ENCODE results near the gene DYSF.

DYSF gene

GRCh38 chr2:71610671-71611070 lies 157.3 kb downstream of the DYSF start:
- H3K36me3 ChIP-seq (replicated peaks) = no peaks in the 10 kb centered on the region
- peaks cover 2% of the 10 kb centered on the region; the same call in 1 of the 2 replicates for H3K27me3 ChIP-seq (ENCODE audit: low read depth)
- in situ Hi-C loops (cut with MboI; ENCODE audit: low sequenced_read_pairs) = no loop called here
- H3K4me3 ChIP-seq = no peak overlapping the region
- DNase-seq (ENCODE audit: low spot score in 2 of 2) = peak in 1 of 2 experiments; percentile 1
- no peaks in the 10 kb centered on the region for H3K9me3 ChIP-seq
- no peaks in the 10 kb centered on the region for H3K4me1 ChIP-seq

DNA sequence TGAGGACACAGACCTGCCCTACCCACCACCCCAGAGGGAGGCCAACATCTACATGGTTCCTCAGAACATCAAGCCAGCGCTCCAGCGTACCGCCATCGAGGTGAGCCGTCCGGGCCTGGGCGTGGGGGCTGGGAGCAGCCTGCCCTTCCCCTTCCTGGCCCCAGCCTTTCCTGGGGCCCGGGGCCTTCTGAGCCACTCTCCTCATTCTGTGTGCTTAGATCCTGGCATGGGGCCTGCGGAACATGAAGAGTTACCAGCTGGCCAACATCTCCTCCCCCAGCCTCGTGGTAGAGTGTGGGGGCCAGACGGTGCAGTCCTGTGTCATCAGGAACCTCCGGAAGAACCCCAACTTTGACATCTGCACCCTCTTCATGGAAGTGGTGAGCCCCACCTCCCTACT lies 157.9 kb downstream of the DYSF start:
- Histone ChIP-seq H3K36me3 (replicated peaks) (no peaks in the 10 kb centered on the region), H3K4me1 (no peaks in the 10 kb centered on the region), H3K9me3 (no peaks in the 10 kb centered on the region), H3K27me3 (ENCODE audit: low read depth) (peaks cover 2% of the 10 kb centered on the region; the same call in 1 of the 2 replicates), H3K4me3 (no peak overlapping the region)
- peak in 1 of 2 experiments; percentile 5 for DNase-seq (ENCODE audit: low spot score in 2 of 2)
- in situ Hi-C loops (cut with MboI; ENCODE audit: low sequenced_read_pairs) = no loop called here

DNA sequence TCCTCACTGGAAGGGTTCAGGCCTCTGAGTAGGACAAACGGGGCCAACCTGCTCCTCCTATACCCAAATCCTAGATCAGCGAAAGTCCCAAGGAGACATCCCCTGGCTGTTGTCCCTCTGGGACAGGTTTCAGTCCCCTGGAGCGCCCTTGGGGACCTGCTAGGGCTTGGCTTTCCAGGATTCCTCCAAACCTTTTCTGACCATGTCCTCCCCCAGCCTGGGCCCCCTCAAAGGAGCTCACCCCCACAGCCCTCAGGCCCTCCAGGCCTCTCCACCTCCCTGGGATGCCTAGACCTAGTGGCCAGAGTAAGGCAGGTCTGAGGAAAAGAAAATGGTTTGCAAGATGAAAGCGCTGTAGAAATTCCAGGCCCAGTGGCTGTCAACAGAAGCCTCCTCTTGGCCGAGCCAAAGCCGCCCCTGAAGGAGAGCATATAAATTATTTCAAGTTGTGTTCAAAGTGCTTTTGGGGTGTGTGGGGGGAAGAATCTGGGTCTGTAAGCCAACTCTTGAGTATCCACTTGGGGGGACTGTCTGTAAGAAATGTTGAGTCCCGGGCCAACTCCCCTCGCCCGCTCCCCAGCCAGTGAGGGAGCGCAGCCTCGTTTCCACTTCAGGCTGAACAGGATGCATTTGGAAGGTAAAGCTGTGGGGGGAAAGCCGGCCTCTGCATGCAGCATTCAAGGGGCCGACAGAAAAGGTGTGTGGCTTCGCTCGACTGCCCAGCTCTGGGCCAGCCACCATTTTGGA lies 158.6 kb downstream of the DYSF start:
- no peaks in the 10 kb centered on the region for H3K9me3 ChIP-seq
- peak in 1 of 2 experiments; percentile 4 for DNase-seq (ENCODE audit: low spot score in 2 of 2)
- in situ Hi-C loops (cut with MboI; ENCODE audit: low sequenced_read_pairs) = no loop called here
- H3K4me1 ChIP-seq = no peaks in the 10 kb centered on the region
- no peak overlapping the region for H3K4me3 ChIP-seq
- H3K36me3 ChIP-seq (replicated peaks) = no peaks in the 10 kb centered on the region
- peaks cover 2% of the 10 kb centered on the region; the same call in 1 of the 2 replicates for H3K27me3 ChIP-seq (ENCODE audit: low read depth)

DNA sequence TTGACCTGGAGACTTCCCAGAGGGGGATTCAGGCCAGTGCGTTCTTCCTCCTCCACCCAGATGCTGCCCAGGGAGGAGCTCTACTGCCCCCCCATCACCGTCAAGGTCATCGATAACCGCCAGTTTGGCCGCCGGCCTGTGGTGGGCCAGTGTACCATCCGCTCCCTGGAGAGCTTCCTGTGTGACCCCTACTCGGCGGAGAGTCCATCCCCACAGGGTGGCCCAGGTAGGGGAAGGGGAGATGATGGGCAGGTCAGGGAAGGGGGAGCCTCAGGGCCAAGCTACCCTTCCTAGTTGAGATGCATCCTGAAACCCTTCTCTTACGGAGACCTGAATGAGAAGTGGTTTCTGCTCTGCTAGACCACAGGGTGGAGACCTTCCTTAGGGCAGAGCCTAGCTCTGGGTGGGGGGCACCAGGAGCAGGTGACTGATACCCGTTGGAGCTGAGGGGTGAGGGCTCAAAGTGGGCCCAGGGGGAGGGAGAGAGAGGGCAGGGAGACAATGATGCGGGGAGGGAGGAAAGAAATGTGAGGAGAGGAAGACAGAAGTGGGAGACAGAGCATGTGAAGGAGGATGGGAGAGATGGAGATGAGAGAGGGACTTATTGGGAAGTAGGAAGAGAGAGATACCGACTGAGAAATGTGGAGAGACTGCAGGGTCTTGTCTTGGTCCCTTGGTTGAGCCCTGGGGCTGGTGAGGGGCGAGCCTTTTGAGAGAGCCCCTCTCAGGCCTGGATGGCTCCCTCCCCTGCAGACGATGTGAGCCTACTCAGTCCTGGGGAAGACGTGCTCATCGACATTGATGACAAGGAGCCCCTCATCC lies 159.4 kb downstream of the DYSF start:
- Histone ChIP-seq H3K36me3 (replicated peaks) (no peaks in the 10 kb centered on the region), H3K4me3 (no peak overlapping the region), H3K9me3 (no peaks in the 10 kb centered on the region), H3K4me1 (no peaks in the 10 kb centered on the region), H3K27me3 (ENCODE audit: low read depth) (no peaks in the 10 kb centered on the region)
- in situ Hi-C loops (cut with MboI; ENCODE audit: low sequenced_read_pairs) = no loop called here
- peak in 1 of 2 experiments; percentile 3 for DNase-seq (ENCODE audit: low spot score in 2 of 2)

DNA sequence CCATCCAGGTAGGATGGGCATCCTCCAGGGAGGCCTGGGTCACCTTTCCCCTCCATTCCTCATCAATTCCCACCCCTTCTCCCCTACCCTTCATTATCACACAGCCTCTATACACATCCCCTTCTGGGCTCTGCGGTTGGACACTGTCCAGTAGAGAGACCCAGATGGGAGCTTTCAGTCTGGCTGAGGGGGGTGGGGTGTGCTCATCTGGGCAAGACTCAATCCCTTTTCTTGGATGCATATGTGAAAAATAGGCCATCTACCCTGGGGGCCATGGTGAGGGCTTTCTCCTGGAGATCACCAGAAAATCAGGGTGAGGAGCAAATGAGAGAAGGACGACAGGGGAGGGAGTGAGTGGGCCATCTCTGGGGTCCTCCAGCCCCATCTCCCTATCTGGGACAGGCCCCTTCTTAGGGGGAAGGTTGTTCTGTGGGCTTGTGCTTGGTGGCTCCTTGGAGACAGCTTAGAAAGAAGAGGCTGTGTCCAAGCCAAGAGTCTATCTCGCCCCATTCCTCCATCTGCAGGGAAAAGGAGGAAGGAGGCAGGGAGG lies 160.1 kb downstream of the DYSF start:
- Histone ChIP-seq H3K36me3 (replicated peaks) (no peaks in the 10 kb centered on the region), H3K4me3 (no peak overlapping the region), H3K27me3 (ENCODE audit: low read depth) (no peaks in the 10 kb centered on the region), H3K4me1 (no peaks in the 10 kb centered on the region), H3K9me3 (no peaks in the 10 kb centered on the region)
- no peak for DNase-seq (ENCODE audit: low spot score in 2 of 2)
- in situ Hi-C loops (cut with MboI; ENCODE audit: low sequenced_read_pairs) = no loop called here

- no peaks in the 10 kb centered on the region for H3K27me3 ChIP-seq (ENCODE audit: low read depth)
- DNase-seq (ENCODE audit: low spot score in 2 of 2) = peak in 1 of 2 experiments; percentile 2
- in situ Hi-C loops (cut with MboI; ENCODE audit: low sequenced_read_pairs) = no loop called here
- no peaks in the 10 kb centered on the region for H3K4me1 ChIP-seq
- H3K4me3 ChIP-seq = no peak overlapping the region
- H3K36me3 ChIP-seq (replicated peaks) = no peaks in the 10 kb centered on the region
- no peaks in the 10 kb centered on the region for H3K9me3 ChIP-seq
Measured at GRCh38 chr2:71613953-71614925, 160.9 kb downstream of the DYSF start.

DNA sequence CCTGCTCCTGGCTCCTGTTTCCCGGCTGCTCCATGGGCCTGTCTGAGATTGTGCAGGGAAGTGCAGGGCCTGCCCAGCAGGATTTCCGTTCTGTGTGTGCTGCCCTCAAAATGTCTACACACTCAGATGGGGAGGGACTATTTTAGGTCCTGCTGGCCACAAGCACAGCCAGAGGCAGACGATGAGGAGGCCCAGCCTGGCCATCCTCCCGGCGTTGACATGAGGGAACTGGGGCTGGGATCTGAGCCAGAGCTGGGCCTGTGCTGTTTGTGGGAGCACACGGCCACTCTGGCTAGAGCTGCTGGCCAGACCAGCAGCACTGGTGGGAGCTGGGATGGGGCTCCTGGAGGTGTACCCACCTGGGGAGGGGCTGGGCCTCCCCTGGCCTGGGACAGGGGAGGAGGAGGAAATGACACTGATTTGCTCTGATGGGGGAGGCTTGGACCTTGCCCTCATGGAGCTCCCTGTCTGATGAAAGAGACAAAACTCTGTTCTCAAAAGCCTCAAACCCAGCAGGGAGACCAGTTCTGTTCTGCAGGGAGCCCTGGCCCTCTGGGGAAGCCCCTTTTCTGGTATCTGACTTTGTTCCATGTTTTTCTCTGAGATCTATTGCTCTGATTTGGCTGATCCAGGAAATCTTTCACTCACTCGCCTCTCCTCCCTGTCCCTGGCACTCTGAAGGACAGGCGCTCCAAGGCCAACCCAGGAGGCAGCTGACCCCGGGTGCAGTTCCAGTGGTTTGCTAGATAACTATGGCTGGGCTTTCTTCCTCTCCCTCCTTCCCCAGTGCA lies 161.8 kb downstream of the DYSF start:
- Histone ChIP-seq H3K9me3 (no peaks in the 10 kb centered on the region), H3K4me3 (no peak overlapping the region), H3K4me1 (no peaks in the 10 kb centered on the region), H3K27me3 (ENCODE audit: low read depth) (no peaks in the 10 kb centered on the region), H3K36me3 (replicated peaks) (no peaks in the 10 kb centered on the region)
- peak in 1 of 2 experiments; percentile 3 for DNase-seq (ENCODE audit: low spot score in 2 of 2)
- in situ Hi-C loops (cut with MboI; ENCODE audit: low sequenced_read_pairs) = no loop called here

GRCh38 chr2:71615767-71616730 lies 162.7 kb downstream of the DYSF start:
- Histone ChIP-seq H3K4me3 (no peak overlapping the region), H3K27me3 (ENCODE audit: low read depth) (no peaks in the 10 kb centered on the region), H3K9me3 (no peaks in the 10 kb centered on the region), H3K36me3 (replicated peaks) (no peaks in the 10 kb centered on the region), H3K4me1 (no peaks in the 10 kb centered on the region)
- in situ Hi-C loops (cut with MboI; ENCODE audit: low sequenced_read_pairs) = no loop called here
- DNase-seq (ENCODE audit: low spot score in 2 of 2) = no peak

GRCh38 chr2:71617266-71617665 lies 163.9 kb downstream of the DYSF start:
- DNase-seq (ENCODE audit: low spot score in 2 of 2) = no peak
- Histone ChIP-seq H3K36me3 (replicated peaks) (no peaks in the 10 kb centered on the region), H3K9me3 (no peaks in the 10 kb centered on the region), H3K4me1 (no peaks in the 10 kb centered on the region), H3K27me3 (ENCODE audit: low read depth) (no peaks in the 10 kb centered on the region), H3K4me3 (no peak overlapping the region)
- in situ Hi-C loops (cut with MboI; ENCODE audit: low sequenced_read_pairs) = no loop called here

GRCh38 chr2:71618327-71619113 lies 165.2 kb downstream of the DYSF start:
- Histone ChIP-seq H3K36me3 (replicated peaks) (no peaks in the 10 kb centered on the region), H3K4me3 (no peak overlapping the region), H3K9me3 (no peaks in the 10 kb centered on the region), H3K4me1 (no peaks in the 10 kb centered on the region), H3K27me3 (ENCODE audit: low read depth) (no peaks in the 10 kb centered on the region)
- no peak for DNase-seq (ENCODE audit: low spot score in 2 of 2)
- in situ Hi-C loops (cut with MboI; ENCODE audit: low sequenced_read_pairs) = no loop called here

GRCh38 chr2:71619230-71619741 lies 165.9 kb downstream of the DYSF start:
- no peak for DNase-seq (ENCODE audit: low spot score in 2 of 2)

More at GRCh38 chr2:71619230-71619741, 165.9 kb downstream of the DYSF start:
- no peak overlapping the region for H3K4me3 ChIP-seq
- in situ Hi-C loops (cut with MboI; ENCODE audit: low sequenced_read_pairs) = no loop called here
- H3K36me3 ChIP-seq (replicated peaks) = no peaks in the 10 kb centered on the region
- H3K4me1 ChIP-seq = no peaks in the 10 kb centered on the region
- no peaks in the 10 kb centered on the region for H3K9me3 ChIP-seq
- H3K27me3 ChIP-seq (ENCODE audit: low read depth) = peaks cover 1% of the 10 kb centered on the region; the same call in 1 of the 2 replicates

Data from HAP-1 (cell line).